GM13977 (cell line): ENCODE measurements around the gene PRKCB.

Experiments used
- DNase-seq: peaks from one replicate; pipeline ENCODE4 v3.0.0; 2012; ENCODE audit warnings: low spot score
- CTCF ChIP-seq: IDR thresholded peaks from 2 replicates; pipeline ENCODE4 v1.5.1; 2012; ENCODE audit warnings: mild to moderate bottlenecking, control low read depth; ENCODE audit not compliant: insufficient read depth; ENCODE audit errors: extremely low read depth, missing control alignments
- in situ Hi-C: fragments of 300-500 bp; cut with MboI; formaldehyde crosslinking; loops from one replicate; pipeline ENCODE4 v1.12.0; 2022; ENCODE audit warnings: low sequenced_read_pairs, low pct_unique_long_range_greater_than_20kb, mixed read lengths, inconsistent platforms; ENCODE audit not compliant: unreplicated experiment

PRKCB gene

GRCh38 chr16:24138575-24138974 lies 302.8 kb downstream of the PRKCB start:
- DNase-seq = no peak
- in situ Hi-C loops = no loop called here
- TF ChIP-seq CTCF = no peak

GRCh38 chr16:24139282-24139681 lies 303.5 kb downstream of the PRKCB start:
- no peak for TF ChIP-seq CTCF
- in situ Hi-C loops = no loop called here
- DNase-seq = no peak

- in situ Hi-C loops = no loop called here
- DNase-seq = no peak
- TF ChIP-seq CTCF = no peak
Observed at GRCh38 chr16:24140730-24141129, 304.9 kb downstream of the PRKCB start.

- no peak for DNase-seq
- in situ Hi-C loops = no loop called here
- TF ChIP-seq CTCF = no peak
Observed at GRCh38 chr16:24141466-24141865, 305.7 kb downstream of the PRKCB start.

GRCh38 chr16:24141917-24142316 lies 306.1 kb downstream of the PRKCB start:
- DNase-seq = no peak
- no peak for TF ChIP-seq CTCF
- in situ Hi-C loops = no loop called here

GRCh38 chr16:24145927-24146326 lies 310.1 kb downstream of the PRKCB start:
- TF ChIP-seq CTCF = no peak
- in situ Hi-C loops = no loop called here
- no peak for DNase-seq

- no peak for DNase-seq
- in situ Hi-C loops = no loop called here
- TF ChIP-seq CTCF = no peak
Observed at GRCh38 chr16:24146518-24146917, 310.7 kb downstream of the PRKCB start.
